Small intestine (tissue), 16 donors: ENCODE results near the gene RHBDL1. TPM values are rescaled to one million over a fixed set of nuclear protein-coding genes. Genes with fewer than 3 reads are reported as not detected.

Experiments
- DNase-seq, 2 donors: peaks; one replicate each; pipeline versions ENCODE4 v3.0.0 to v3.0.0-alpha.2; 2013
- FAIRE-seq: peaks from 2 replicates; lab custom pipeline; 2012; peaks lifted over from hg19 to GRCh38; lab: Jason Lieb, UNC
- H3K27ac ChIP-seq, 3 donors: one replicate each; pipeline ENCODE4 v1.5.1; 2013; ENCODE audit warnings: low read length in 2 of 3, mild to moderate bottlenecking in 2 of 3, control low read depth in 1 of 3, inconsistent platforms in 1 of 3, low read depth in 1 of 3, moderate library complexity in 1 of 3
- H3K27me3 ChIP-seq, 3 donors: one replicate each; pipeline ENCODE4 v1.6.1; 2013; ENCODE audit warnings: low read length in 3 of 3, inconsistent platforms in 1 of 3; ENCODE audit not compliant: control insufficient read depth in 3 of 3, insufficient read depth in 3 of 3
- H3K36me3 ChIP-seq, 3 donors: one replicate each; pipeline ENCODE4 v1.6.1; 2013; ENCODE audit warnings: low read length in 3 of 3, inconsistent platforms in 1 of 3, low read depth in 1 of 3, mild to moderate bottlenecking in 1 of 3, moderate library complexity in 1 of 3; ENCODE audit not compliant: control insufficient read depth in 3 of 3, insufficient read depth in 2 of 3
- H3K4me1 ChIP-seq, 3 donors: one replicate each; pipeline ENCODE4 v1.6.1; 2013; ENCODE audit warnings: low read length in 2 of 3, inconsistent platforms in 1 of 3, low read depth in 1 of 3, mild to moderate bottlenecking in 1 of 3, moderate library complexity in 1 of 3; ENCODE audit not compliant: control insufficient read depth in 3 of 3, insufficient read depth in 2 of 3
- H3K4me3 ChIP-seq, 3 donors: one replicate each; pipeline ENCODE4 v1.5.1; 2013; ENCODE audit warnings: low read length in 3 of 3, control low read depth in 1 of 3, inconsistent platforms in 1 of 3, low read depth in 1 of 3, mild to moderate bottlenecking in 1 of 3, moderate library complexity in 1 of 3
- H3K9me3 ChIP-seq, 2 donors: one replicate each; pipeline ENCODE4 v1.6.1; 2013; ENCODE audit warnings: low read depth in 1 of 2, low read length in 1 of 2; ENCODE audit not compliant: control insufficient read depth in 2 of 2, insufficient read depth in 1 of 2
- WGBS, 3 donors: extraction: QIAGEN DNeasy Blood & Tissue Kit; methylation state at CpG; one replicate each; pipeline ENCODE4 v1.1.7; 2013; 5-methylcytosine and 5-hydroxymethylcytosine counted together
- long read RNA-seq, 10 donors: transcript quantifications; one replicate each; lab custom pipeline, GENCODE V29; 2026
- polyA plus RNA-seq, 4 donors: library from polyadenylated mRNA; stranded (reverse) in 3 of 4; unstranded in 1 of 4; fragments of 200-250 nt in 3 of 4; fragments of 120-200 nt in 1 of 4; gene quantifications; one replicate each; pipeline versions ENCODE4 v1.2.1 to v1.2.3, GENCODE V29; 2013
- donor health status: healthy with polysubstance abuse.
- donor health status: control.
- donor health status: control.
- donor health status: Bipolar disorder and iron deficiency.
- donor health status: healthy.

Gene RHBDL1
- polyA plus RNA-seq = 1 to 10 TPM; 2.7 to 6.2 (median 4.7) TPM
- long read RNA-seq, donor 1 = 0 reads
- long read RNA-seq, donor 2 = 0 reads
- long read RNA-seq, donor 3, partial matches to known transcripts = 0 of 1 reads
- long read RNA-seq, donor 3, other reads (novel, unspliced or antisense) = 0 of 1 reads
- long read RNA-seq, donor 4 = 0 reads
- long read RNA-seq, donor 5, partial matches to known transcripts = 0 of 1 reads
- long read RNA-seq, donor 5, other reads (novel, unspliced or antisense) = 0 of 1 reads
- long read RNA-seq, donor 6 = 0 reads
- long read RNA-seq, donor 7 = 0 reads
- long read RNA-seq, donor 8 = 0 reads
- long read RNA-seq, donor 9 = 0 reads
- long read RNA-seq, donor 10 = 0 reads

DNA sequence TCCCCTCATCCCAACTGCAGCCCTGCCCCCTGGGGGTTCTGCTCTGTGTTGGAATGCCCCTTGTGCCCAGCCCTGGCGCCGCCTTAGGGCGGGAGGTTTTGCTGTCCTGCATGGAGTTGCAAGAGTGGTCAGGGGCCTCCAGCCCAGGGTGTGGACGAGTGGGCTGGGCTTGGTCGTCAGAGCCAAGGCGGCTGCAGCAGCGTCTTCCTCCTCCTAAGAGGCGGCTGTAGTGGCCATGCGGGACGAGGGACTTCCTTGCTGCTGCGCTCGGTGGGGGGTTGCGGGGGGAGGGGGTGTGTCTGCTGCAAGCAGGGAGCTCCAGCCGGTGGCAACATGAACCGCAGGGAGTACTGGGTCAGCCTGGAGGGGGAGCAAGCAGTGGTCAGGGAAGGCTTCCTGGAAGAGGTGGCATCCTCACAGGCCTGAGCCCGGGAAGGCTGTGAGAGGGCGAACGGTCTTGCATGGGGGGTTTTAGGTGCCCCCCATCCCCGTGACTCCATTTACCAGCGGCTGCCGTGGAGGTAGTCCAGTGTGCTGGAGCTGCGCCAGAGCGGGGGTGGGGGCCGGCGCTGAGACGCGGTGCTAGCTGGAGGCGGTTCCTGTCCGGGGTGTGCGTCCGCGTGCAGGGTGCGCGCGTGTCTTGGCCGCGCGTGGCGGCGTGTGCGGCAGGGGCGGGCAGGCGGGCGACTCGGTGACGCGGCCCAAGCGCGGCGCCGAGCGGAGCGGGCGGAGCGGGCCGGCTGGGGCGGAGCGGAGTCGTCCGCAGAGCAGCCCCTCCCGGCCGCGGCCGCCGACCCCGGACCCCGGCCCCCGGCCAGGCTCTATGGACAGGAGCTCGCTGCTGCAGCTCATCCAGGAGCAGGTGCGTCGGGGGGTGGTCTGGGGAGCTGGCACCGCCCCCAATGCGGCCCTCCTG, at the start of gene RHBDL1:
RHBDL1 (plus strand) TSS at position 704 of the 916 bp plus-strand sequence; CDS start at position 824, 120 bp downstream.
- peak; percentile 25 to 48 for DNase-seq
- H3K4me3 ChIP-seq = peak within 1 kb of the TSS; percentile 27 to 42 (median 39)
- no peaks in the 10 kb centered on the region for H3K9me3 ChIP-seq
- H3K27me3 ChIP-seq = peaks cover 0 to 3% (median 0%) of the 10 kb centered on the region in 3 donors
- no peak for FAIRE-seq
- WGBS, 3 donors = 5 to 10% (median 6%) methylated on average over 36 to 73 of the region's 73 CpGs
- H3K36me3 ChIP-seq = peaks cover 15 to 50% (median 19%) of the 10 kb centered on the region in 3 donors
- H3K27ac ChIP-seq = peak within 1 kb of the TSS in 1 of 3 donors; percentile 25
- H3K4me1 ChIP-seq = peaks cover 5 to 26% (median 5%) of the 10 kb centered on the region in 3 donors

DNA sequence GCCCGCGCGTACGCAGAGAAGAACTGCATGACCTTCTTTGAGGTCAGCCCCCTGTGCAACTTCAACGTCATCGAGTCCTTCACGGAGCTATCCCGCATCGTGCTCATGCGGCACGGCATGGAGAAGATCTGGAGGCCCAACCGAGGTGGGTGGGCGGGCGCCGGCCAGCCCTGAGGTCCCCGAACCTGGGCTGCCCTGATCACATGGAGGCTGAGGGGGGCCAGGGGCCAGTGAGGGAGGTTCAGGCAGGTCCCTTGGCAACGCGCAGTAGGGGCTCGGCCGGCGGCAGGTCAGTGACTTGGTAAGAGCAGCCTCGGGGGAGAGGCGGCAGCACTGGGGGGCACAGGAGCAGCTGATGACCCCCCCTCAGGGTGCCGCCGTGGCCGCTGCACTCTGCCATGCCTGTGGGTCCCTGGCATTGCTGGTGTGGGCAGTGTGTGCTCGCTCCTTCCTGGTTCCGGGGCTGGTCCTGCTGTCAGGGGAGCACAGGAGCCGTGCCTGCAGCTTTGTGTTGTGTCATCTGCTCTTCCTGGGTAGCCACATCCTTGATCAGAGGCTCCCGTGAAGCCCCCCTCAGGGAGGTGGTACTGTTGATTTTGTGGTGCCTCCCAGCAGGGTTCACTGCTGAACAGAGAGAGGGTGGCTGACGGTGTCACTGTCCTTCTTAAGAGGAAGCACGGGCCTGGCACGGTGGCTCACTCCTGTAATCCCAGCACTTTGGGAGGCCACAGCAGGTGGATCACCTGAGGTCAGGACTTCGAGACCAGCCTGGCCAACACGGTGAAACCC, 49.3 kb upstream of the RHBDL1 start:
- WGBS, 3 donors = 94% methylated on average over 28 to 35 of the region's 35 CpGs
- H3K4me1 ChIP-seq = peaks cover 0 to 19% (median 3%) of the 10 kb centered on the region in 3 donors
- no peak overlapping the region for H3K4me3 ChIP-seq
- FAIRE-seq (no peak), DNase-seq (no peak)
- peaks cover 0 to 75% (median 8%) of the 10 kb centered on the region in 3 donors for H3K36me3 ChIP-seq
- no peaks in the 10 kb centered on the region for H3K9me3 ChIP-seq
- H3K27ac ChIP-seq = no peak overlapping the region
- no peaks in the 10 kb centered on the region for H3K27me3 ChIP-seq

DNA sequence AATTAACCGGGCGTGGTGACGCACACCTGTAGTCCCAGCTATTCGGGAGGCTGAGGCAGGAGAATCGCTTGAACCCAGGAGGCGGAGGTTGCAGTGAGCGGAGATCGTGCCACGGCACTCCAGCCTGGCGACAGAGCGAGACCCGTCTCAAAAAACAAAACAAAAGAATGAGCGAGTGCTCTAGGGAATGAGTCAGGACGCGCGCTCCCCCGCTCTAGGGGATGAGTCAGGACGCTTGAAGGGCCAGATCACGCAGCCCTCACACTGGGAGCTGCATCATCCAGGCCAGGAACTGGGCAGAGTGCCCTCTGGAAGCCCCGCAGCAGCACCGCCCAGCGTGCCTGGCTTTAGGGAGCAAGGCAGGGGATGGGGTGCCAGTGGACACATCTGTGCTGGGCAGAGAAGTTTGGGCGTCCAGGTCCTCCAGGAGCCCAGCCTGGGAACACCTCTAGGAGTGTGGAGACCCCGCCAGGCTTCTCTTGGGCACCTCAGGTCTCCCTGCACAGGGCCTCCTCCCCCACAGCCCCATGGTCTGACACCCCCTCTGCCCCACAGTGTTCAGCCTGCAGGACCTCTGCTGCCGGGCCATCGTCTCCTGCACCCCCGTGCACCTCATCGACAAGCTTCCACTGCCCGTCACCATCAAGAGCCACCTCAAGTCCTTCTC, 48.6 kb upstream of the RHBDL1 start:
- DNase-seq (no peak), FAIRE-seq (no peak)
- Histone ChIP-seq H3K27ac (no peak overlapping the region), H3K36me3 (peaks cover 0 to 69% (median 8%) of the 10 kb centered on the region in 3 donors), H3K4me1 (peaks cover 0 to 21% (median 3%) of the 10 kb centered on the region in 3 donors), H3K27me3 (no peaks in the 10 kb centered on the region), H3K4me3 (no peak overlapping the region), H3K9me3 (no peaks in the 10 kb centered on the region)
- 91 to 96% (median 94%) methylated on average over 29 of the region's 29 CpGs for whole genome bisulfite sequencing, 3 donors

DNA sequence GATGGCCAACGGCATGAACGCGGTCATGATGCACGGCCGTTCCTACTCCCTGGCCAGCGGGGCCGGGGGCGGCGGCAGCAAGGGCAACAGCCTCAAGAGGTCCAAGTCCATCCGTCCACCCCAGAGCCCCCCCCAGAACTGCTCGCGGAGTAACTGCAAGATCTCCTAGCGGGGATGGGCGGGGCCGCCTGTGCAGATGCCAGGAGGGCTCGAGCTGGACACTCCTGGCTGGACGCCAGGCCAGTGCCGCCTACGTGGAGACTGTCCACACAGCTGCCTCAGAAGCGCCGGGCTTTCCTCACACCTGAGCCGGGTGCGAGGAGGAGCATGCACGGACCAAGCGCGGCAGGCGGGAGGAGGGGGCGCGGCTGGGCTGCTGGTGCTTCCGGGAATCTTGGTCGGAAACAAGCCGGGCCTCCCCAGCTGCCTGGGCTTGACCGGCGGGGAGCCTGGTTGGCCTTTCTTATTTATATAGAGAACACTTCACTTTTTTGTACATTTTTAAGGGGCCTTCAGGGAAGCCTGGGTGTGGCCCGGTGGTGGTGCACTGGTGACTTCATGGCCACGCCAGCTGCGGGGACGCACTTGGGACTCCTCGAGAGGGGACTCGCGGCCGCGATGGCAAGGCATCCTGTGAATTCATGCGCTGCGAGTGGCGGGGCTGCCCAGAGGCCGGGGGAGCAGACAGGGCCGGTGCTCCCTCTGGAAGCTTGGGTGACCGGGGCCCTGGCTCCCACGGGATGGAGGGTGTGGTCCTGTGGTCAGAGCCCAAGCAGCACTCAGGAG, 47.8 kb upstream of the RHBDL1 start:
- H3K36me3 ChIP-seq = peaks cover 0 to 69% (median 8%) of the 10 kb centered on the region in 3 donors
- 81 to 89% (median 88%) methylated on average over 50 of the region's 50 CpGs for WGBS, 3 donors
- FAIRE-seq = no peak
- no peaks in the 10 kb centered on the region for H3K27me3 ChIP-seq
- no peak for DNase-seq
- H3K4me3 ChIP-seq = no peak overlapping the region
- H3K9me3 ChIP-seq = no peaks in the 10 kb centered on the region
- no peak overlapping the region for H3K27ac ChIP-seq
- H3K4me1 ChIP-seq = peaks cover 0 to 21% (median 3%) of the 10 kb centered on the region in 3 donors

DNA sequence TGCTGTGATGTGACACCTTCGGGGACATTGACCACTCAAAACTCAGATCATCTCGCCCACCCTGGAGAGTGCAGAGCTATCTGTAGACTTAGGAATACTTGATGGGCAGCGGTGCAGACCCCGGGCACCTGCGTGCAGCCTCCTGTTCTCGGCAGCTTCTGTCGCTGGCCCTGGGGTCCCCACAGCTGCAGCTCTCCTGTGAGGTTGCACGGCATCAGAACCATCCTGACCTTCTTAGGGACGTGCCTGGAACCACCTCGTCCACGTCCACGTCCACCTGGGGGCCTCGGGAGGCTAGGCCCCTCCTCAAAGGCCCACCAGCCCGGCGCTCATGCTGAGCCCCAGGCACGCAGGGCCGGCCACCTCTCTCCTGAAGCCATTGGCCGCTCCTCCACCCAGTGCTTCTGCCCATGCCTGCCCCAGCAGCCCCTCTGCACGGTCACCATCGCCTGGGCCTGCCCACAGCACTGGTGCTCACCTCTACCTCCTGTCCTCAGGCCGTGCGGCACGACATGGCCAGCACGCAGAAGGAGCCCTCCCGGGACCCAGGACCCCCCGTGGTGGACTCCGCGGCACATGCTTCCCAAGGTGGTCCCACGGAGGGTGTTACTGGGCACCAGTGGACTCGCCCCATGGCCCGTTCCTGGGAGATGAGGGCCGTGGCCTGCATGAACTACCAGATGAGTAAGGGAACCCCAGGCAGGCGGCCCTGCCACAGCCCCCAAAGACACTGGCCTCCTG, 47.0 kb upstream of the RHBDL1 start:
- Histone ChIP-seq H3K36me3 (peaks cover 0 to 69% (median 5%) of the 10 kb centered on the region in 3 donors), H3K4me1 (peaks cover 0 to 21% (median 3%) of the 10 kb centered on the region in 3 donors), H3K27me3 (no peaks in the 10 kb centered on the region), H3K4me3 (no peak overlapping the region), H3K27ac (no peak overlapping the region), H3K9me3 (no peaks in the 10 kb centered on the region)
- DNase-seq (no peak), FAIRE-seq (no peak)
- whole genome bisulfite sequencing, 3 donors = 88 to 94% (median 93%) methylated on average over 32 to 33 of the region's 33 CpGs

DNA sequence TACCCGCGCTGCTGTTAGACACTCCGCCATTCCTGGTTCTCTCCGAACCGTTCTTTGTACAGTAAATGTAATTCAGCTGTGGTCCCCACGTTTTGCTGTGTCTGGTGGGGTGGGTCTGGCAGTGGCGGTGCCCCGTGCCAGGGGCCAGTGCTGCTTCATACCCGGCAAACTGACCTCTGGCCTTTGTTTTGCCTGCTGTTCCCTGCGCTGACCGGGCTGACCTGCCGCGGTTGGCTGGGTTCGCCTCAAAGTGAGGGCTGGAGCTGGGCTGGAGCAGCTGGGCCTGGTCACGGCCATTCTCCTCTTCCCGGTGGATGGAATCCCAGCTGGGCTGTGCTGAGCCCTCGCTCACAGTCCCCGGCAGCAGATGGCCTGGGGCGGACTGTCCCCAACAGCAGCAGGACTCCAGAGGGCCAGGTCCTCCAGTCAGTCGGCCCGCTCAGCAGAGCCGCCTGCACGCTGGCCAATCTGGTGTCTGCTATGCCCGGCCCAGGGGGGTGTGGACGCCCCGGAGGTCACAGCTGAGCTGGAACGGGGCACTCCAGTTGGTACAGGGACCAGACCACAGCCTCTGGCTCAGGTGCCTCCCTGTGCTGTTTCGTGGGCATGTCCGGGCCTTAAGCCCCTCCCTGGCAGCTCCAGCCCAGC, 46.2 kb upstream of the RHBDL1 start:
- WGBS, 3 donors = 74 to 84% (median 78%) methylated on average over 29 of the region's 29 CpGs
- FAIRE-seq (no peak), DNase-seq (peak in 1 of 2 donors; percentile 23)
- Histone ChIP-seq H3K9me3 (no peaks in the 10 kb centered on the region), H3K36me3 (peaks cover 0 to 68% (median 5%) of the 10 kb centered on the region in 3 donors), H3K27ac (no peak overlapping the region), H3K27me3 (no peaks in the 10 kb centered on the region), H3K4me3 (no peak overlapping the region), H3K4me1 (peaks cover 0 to 21% (median 3%) of the 10 kb centered on the region in 3 donors)
